Endodermal cell (in vitro differentiated cells): ENCODE results near the gene CCDC15. TPM values are rescaled to one million over a fixed set of nuclear protein-coding genes. Genes with fewer than 3 reads are reported as not detected.

Experiments
- DNase-seq: peaks from one replicate; pipeline ENCODE4 v3.0.0-alpha.2; 2017
- H3K27ac ChIP-seq: 2 replicates; pipeline ENCODE4 v1.5.1; 2013; ENCODE audit warnings: mild to moderate bottlenecking, low read depth, low read length, moderate library complexity
- H3K27me3 ChIP-seq: 2 replicates; pipeline ENCODE4 v1.6.1; 2013; ENCODE audit warnings: mild to moderate bottlenecking, low read length, moderate library complexity; ENCODE audit not compliant: insufficient read depth, control insufficient read depth, poor library complexity, severe bottlenecking
- H3K36me3 ChIP-seq: 2 replicates; pipeline ENCODE4 v1.7.0; 2013; ENCODE audit warnings: mild to moderate bottlenecking, low read length, moderate library complexity; ENCODE audit not compliant: control insufficient read depth, insufficient read depth
- H3K4me1 ChIP-seq: one replicate; pipeline ENCODE4 v1.7.0; 2013; ENCODE audit warnings: low read length; ENCODE audit not compliant: control insufficient read depth, insufficient read depth
- H3K4me3 ChIP-seq: 2 replicates; pipeline ENCODE4 v1.5.1; 2013; ENCODE audit warnings: mild to moderate bottlenecking, low read length, moderate library complexity
- H3K9ac ChIP-seq: 2 replicates; pipeline ENCODE4 v1.6.1; 2013; ENCODE audit warnings: mild to moderate bottlenecking, low read length, moderate library complexity; ENCODE audit not compliant: poor library complexity, severe bottlenecking; ENCODE audit errors: extremely low read depth
- H3K9me3 ChIP-seq: 2 replicates; pipeline ENCODE4 v1.6.1; 2013; ENCODE audit warnings: mild to moderate bottlenecking, low read length, moderate library complexity; ENCODE audit not compliant: control insufficient read depth
- H3K27ac Mint-ChIP-seq: 2 replicates; pipeline ENCODE4 v1.8.0; 2020; ENCODE audit warnings: mixed read lengths
- H3K27me3 Mint-ChIP-seq: 2 replicates; pipeline ENCODE4 v1.8.0; 2021; ENCODE audit warnings: mild to moderate bottlenecking, mixed read lengths; ENCODE audit not compliant: insufficient read depth
- H3K36me3 Mint-ChIP-seq: 2 replicates; pipeline ENCODE4 v1.8.0; 2020; ENCODE audit warnings: low read depth, mixed read lengths
- H3K4me1 Mint-ChIP-seq: 2 replicates; pipeline ENCODE4 v1.8.0; 2020; ENCODE audit warnings: mixed read lengths
- H3K4me3 Mint-ChIP-seq: 2 replicates; pipeline ENCODE4 v1.8.0; 2020; ENCODE audit warnings: mild to moderate bottlenecking, moderate library complexity, mixed read lengths
- H3K9me3 Mint-ChIP-seq: 2 replicates; pipeline ENCODE4 v1.8.0; 2020; ENCODE audit warnings: mild to moderate bottlenecking, mixed read lengths
- CTCF ChIP-seq: fragments of 200-600 bp; sonication (generic); conservative IDR thresholded peaks from 2 replicates; pipeline ENCODE4 v1.5.0; 2021; ENCODE audit warnings: antibody characterized with exemption, mild to moderate bottlenecking
- WGBS, 2 experiments: methylation state at CpG; one replicate each; pipeline versions ENCODE4 v1.1.5 to v1.1.7; 2013; ENCODE audit warnings: missing lambda C conversion rate in 2 of 2, mixed read lengths in 1 of 2; ENCODE audit not compliant: insufficient coverage in 1 of 2, insufficient read length in 1 of 2; 5-methylcytosine and 5-hydroxymethylcytosine counted together
- total RNA-seq, 2 donors: library from RNA; stranded (reverse); fragmentation: NEBNext Ultra II Directional in 1 of 2; extraction: Animal tissue kit (Norgen Biotek cat#: 25700) in 1 of 2; gene quantifications; 2 replicates in 1 of 2; 3 replicates in 1 of 2; pipeline ENCODE4 v1.2.1, GENCODE V29; 2021

Gene CCDC15
- total RNA-seq, 2 donors from 2014 or later = 3.3 TPM

GRCh38 chr11:125083312-125084056 is 129.5 kb downstream of the CCDC15 start:
- Mint-ChIP-seq H3K4me1 (peaks cover 2% of the 10 kb centered on the region), H3K4me3 (no peak overlapping the region), H3K36me3 (no peaks in the 10 kb centered on the region), H3K27ac (no peak overlapping the region), H3K9me3 (no peaks in the 10 kb centered on the region), H3K27me3 (peaks cover 5% of the 10 kb centered on the region)
- no peak overlapping the region for H3K27ac ChIP-seq
- no peaks in the 10 kb centered on the region for H3K9me3 ChIP-seq
- 84 to 86% methylated on average over 5 to 11 of the region's 11 CpGs for WGBS, 2 experiments
- no peaks in the 10 kb centered on the region for H3K27me3 ChIP-seq
- DNase-seq = peak; percentile 29
- TF ChIP-seq CTCF = no peak
- H3K9ac ChIP-seq = no peak overlapping the region
- no peaks in the 10 kb centered on the region for H3K4me1 ChIP-seq
- no peak overlapping the region for H3K4me3 ChIP-seq
- H3K36me3 ChIP-seq = no peaks in the 10 kb centered on the region

GRCh38 chr11:125084057-125084416 is 130.0 kb downstream of the CCDC15 start:
- Histone ChIP-seq H3K4me1 (no peaks in the 10 kb centered on the region), H3K9me3 (no peaks in the 10 kb centered on the region), H3K36me3 (no peaks in the 10 kb centered on the region), H3K27ac (no peak overlapping the region), H3K27me3 (no peaks in the 10 kb centered on the region), H3K4me3 (no peak overlapping the region), H3K9ac (no peak overlapping the region)
- H3K9me3 Mint-ChIP-seq = no peaks in the 10 kb centered on the region
- DNase-seq = peak; percentile 35
- no peaks in the 10 kb centered on the region for H3K36me3 Mint-ChIP-seq
- peaks cover 5% of the 10 kb centered on the region for H3K27me3 Mint-ChIP-seq
- 92 to 96% methylated on average over 11 of the region's 11 CpGs for WGBS, 2 experiments
- H3K4me1 Mint-ChIP-seq = peaks cover 2% of the 10 kb centered on the region
- no peak overlapping the region for H3K4me3 Mint-ChIP-seq
- TF ChIP-seq CTCF = no peak
- no peak overlapping the region for H3K27ac Mint-ChIP-seq

DNA sequence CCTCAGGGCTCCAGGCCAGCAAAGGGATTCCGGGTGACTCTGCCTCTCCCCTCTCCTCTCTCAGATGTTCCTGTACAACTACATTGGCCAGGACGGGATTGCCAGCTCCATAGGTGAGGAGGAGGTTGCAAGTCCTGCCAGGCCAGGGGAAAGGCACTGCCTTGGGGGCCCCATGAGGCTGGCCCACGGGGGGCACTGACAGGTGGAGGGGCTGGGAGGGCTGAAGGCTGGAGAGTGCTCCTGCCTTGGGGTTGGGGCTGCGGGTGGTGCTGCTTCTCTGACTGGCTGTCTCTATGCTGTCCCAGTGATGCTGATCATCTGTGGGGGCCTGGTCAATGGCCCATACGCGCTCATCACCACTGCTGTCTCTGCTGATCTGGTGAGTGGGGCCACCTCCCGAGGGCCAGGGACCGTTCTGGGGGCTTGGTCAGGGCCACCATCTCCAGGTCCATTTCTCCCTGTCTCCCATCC is 130.8 kb downstream of the CCDC15 start:
- no peaks in the 10 kb centered on the region for H3K27me3 ChIP-seq
- H3K9ac ChIP-seq = no peak overlapping the region
- Mint-ChIP-seq H3K4me1 (peaks cover 2% of the 10 kb centered on the region), H3K27ac (no peak overlapping the region), H3K4me3 (no peak overlapping the region), H3K36me3 (no peaks in the 10 kb centered on the region), H3K9me3 (no peaks in the 10 kb centered on the region), H3K27me3 (no peaks in the 10 kb centered on the region)
- H3K27ac ChIP-seq = no peak overlapping the region
- peak; percentile 31 for DNase-seq
- H3K4me3 ChIP-seq = no peak overlapping the region
- WGBS, 2 experiments = 90 to 100% methylated on average over 1 to 8 of the region's 8 CpGs
- H3K36me3 ChIP-seq = no peaks in the 10 kb centered on the region
- H3K4me1 ChIP-seq = no peaks in the 10 kb centered on the region
- TF ChIP-seq CTCF = no peak
- no peaks in the 10 kb centered on the region for H3K9me3 ChIP-seq
